ENCODE results near the gene ZP3.
"Not testable (repeated sequence)": the region's sequence is repeated elsewhere in the genome, so short reads cannot be mapped to it uniquely, and the experiment has no call there.

ZP3 gene

DNA sequence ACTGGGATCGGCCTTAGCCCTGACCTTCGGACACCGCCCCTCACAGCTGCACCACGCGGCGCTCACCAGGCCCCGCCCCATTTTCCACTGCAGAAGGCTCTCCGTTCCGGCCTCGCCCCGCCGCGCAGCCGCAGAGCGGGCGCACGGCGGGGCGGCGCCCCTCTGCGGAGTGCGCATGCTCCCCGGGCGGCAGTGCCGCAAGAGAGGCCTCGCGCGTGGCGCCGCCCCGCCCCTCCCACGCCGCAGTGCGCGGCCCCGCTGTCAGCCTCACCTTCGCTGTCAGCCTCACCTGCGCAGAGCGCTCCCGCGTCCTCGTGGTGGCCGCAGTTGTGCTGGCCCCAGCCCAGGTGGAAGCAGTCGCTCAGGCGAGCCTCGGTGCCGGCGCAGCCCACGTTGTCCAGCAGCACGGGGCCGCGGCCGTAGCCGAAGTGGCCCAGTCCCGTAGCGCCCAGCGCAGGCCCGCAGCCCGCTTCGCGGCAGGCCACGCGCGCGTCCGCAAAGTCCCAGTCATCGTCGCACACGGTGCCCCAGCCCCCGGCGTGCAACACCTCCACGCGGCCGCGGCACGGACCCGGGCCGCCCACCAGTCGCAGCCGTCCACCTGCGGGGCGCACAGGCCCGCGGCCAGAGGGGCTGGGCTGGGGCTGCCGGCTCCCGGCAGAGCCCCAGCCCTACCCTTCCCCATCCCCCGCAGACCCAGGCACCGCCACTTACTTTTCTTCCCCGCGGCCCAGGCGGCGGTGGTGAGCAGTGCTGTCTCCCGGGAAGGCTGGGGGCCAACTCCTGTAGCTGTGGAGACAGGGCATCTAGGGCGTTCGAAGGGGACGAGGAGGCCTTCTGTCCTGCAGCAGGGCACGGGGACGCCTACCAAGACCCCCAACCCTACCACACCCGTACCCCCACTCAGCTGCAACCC, 31.4 kb upstream of the ZP3 start:
- peak overlapping the region; percentile 76 for H3K4me3 ChIP-seq (replicated peaks; ENCODE audit: low read depth, low read length)
- TF ChIP-seq, protein P1, sequence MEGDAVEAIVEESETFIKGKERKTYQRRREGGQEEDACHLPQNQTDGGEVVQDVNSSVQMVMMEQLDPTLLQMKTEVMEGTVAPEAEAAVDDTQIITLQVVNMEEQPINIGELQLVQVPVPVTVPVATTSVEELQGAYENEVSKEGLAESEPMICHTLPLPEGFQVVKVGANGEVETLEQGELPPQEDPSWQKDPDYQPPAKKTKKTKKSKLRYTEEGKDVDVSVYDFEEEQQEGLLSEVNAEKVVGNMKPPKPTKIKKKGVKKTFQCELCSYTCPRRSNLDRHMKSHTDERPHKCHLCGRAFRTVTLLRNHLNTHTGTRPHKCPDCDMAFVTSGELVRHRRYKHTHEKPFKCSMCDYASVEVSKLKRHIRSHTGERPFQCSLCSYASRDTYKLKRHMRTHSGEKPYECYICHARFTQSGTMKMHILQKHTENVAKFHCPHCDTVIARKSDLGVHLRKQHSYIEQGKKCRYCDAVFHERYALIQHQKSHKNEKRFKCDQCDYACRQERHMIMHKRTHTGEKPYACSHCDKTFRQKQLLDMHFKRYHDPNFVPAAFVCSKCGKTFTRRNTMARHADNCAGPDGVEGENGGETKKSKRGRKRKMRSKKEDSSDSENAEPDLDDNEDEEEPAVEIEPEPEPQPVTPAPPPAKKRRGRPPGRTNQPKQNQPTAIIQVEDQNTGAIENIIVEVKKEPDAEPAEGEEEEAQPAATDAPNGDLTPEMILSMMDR (IDR thresholded peaks at IDR 0.05; ENCODE audit: insufficient read depth, low read length, poor library complexity, severe bottlenecking): no peak
- H3K27me3 ChIP-seq (replicated peaks; ENCODE audit: control insufficient read depth, insufficient read depth, low read length): no peaks in the 10 kb centered on the region
- DNase-seq (ENCODE audit: extremely low read depth, insufficient read length): peak; percentile 95
- no peaks in the 10 kb centered on the region for H3K36me3 ChIP-seq (ENCODE audit: control insufficient read depth, insufficient read depth, low read length)

GRCh38 chr7:76394957-76395356, 29.8 kb upstream of the ZP3 start:
- Histone ChIP-seq H3K4me3 (replicated peaks; ENCODE audit: low read depth, low read length) (no peak overlapping the region), H3K36me3 (ENCODE audit: control insufficient read depth, insufficient read depth, low read length) (no peaks in the 10 kb centered on the region), H3K27me3 (replicated peaks; ENCODE audit: control insufficient read depth, insufficient read depth, low read length) (no peaks in the 10 kb centered on the region)
- TF ChIP-seq, protein P1 (IDR thresholded peaks at IDR 0.05; ENCODE audit: insufficient read depth, low read length, poor library complexity, severe bottlenecking): no peak
- DNase-seq (ENCODE audit: extremely low read depth, insufficient read length): no peak

DNA sequence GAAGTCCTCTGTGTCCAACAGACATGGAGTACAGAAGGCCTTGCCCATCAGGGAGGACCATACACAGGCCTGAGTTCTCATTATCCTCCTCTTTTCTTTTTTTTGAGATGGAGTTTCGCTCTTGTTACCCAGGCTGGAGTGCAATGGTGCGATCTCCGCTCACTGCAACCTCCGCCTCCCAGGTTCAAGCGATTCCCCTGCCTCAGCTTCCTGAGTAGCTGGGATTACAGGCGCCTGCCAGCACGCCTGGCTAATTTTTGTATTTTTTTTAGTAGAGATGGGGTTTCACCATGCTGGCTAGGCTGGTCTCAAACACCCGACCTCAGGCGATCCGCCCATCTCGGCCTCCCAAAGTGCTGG, 29.2 kb upstream of the ZP3 start:
- not testable (repeated sequence) for H3K4me3 ChIP-seq (replicated peaks; ENCODE audit: low read depth, low read length); DNase-seq (ENCODE audit: extremely low read depth, insufficient read length); H3K36me3 ChIP-seq (ENCODE audit: control insufficient read depth, insufficient read depth, low read length)

GRCh38 chr7:76395965-76396726, 28.6 kb upstream of the ZP3 start:
- DNase-seq (ENCODE audit: extremely low read depth, insufficient read length): no peak
- no peaks in the 10 kb centered on the region for H3K27me3 ChIP-seq (replicated peaks; ENCODE audit: control insufficient read depth, insufficient read depth, low read length)
- no peaks in the 10 kb centered on the region for H3K36me3 ChIP-seq (ENCODE audit: control insufficient read depth, insufficient read depth, low read length)
- H3K4me3 ChIP-seq (replicated peaks; ENCODE audit: low read depth, low read length): no peak overlapping the region
- TF ChIP-seq, protein P1 (IDR thresholded peaks at IDR 0.05; ENCODE audit: insufficient read depth, low read length, poor library complexity, severe bottlenecking): no peak

More for the DNA sequence above, 29.2 kb upstream of the ZP3 start:
- H3K27me3 ChIP-seq (replicated peaks; ENCODE audit: control insufficient read depth, insufficient read depth, low read length): not testable (repeated sequence)

- TF ChIP-seq, protein P1 (IDR thresholded peaks at IDR 0.05; ENCODE audit: insufficient read depth, low read length, poor library complexity, severe bottlenecking): no peak
- Histone ChIP-seq H3K36me3 (ENCODE audit: control insufficient read depth, insufficient read depth, low read length) (no peaks in the 10 kb centered on the region), H3K27me3 (replicated peaks; ENCODE audit: control insufficient read depth, insufficient read depth, low read length) (no peaks in the 10 kb centered on the region), H3K4me3 (replicated peaks; ENCODE audit: low read depth, low read length) (no peak overlapping the region)
- no peak for DNase-seq (ENCODE audit: extremely low read depth, insufficient read length)
Measured at GRCh38 chr7:76396864-76397263, 27.9 kb upstream of the ZP3 start.

Data from GM06990 (cell line).